ENCODE data around the gene SRGAP3.

- TF ChIP-seq NR2C2 (CRISPR knock-in tag; IDR thresholded peaks at IDR 0.05): no peak
- TF ChIP-seq MAX (CRISPR knock-in tag; IDR thresholded peaks at IDR 0.05): no peak
- no peak for TF ChIP-seq NR1H2 (CRISPR knock-in tag; IDR thresholded peaks at IDR 0.05)
- no peak for TF ChIP-seq CTCF (IDR thresholded peaks at IDR 0.05)
- TF ChIP-seq ATF1 (CRISPR knock-in tag; IDR thresholded peaks at IDR 0.05): no peak
- no peak for TF ChIP-seq GABPB1 (CRISPR knock-in tag; IDR thresholded peaks at IDR 0.05)
- no peak for TF ChIP-seq HMGXB4 (CRISPR knock-in tag; IDR thresholded peaks at IDR 0.05)
- no peak for TF ChIP-seq USF2 (CRISPR knock-in tag; IDR thresholded peaks at IDR 0.05)
Observed at GRCh38 chr3:9143184-9143583, 106.3 kb downstream of the SRGAP3 start.

Measured in WTC11 (cell line).